SJSA1 (cell line): ENCODE results near the gene IGFL1. TPM values are rescaled to one million over a fixed set of nuclear protein-coding genes. Genes with fewer than 3 reads are reported as not detected.
"Not testable (repeated sequence)": the region's sequence is repeated elsewhere in the genome, so short reads cannot be mapped to it uniquely, and the experiment has no call there.

Experiments
- DNase-seq, 2 experiments: peaks; one replicate each; pipeline ENCODE4 v3.0.0-alpha.2; 2015 to 2020; ENCODE audit warnings: low spot score in 2 of 2, low read depth in 1 of 2
- H3K27ac ChIP-seq: fragments of 250-450 bp; sonication (Bioruptor Pico); 2 replicates; pipeline ENCODE4 v1.5.1; 2020; ENCODE audit warnings: mild to moderate bottlenecking, moderate library complexity
- H3K27me3 ChIP-seq: fragments of 250-450 bp; sonication (Bioruptor Pico); replicated peaks from 2 replicates; pipeline ENCODE4 v1.5.1; 2020; ENCODE audit warnings: mild to moderate bottlenecking, moderate library complexity
- H3K36me3 ChIP-seq: fragments of 250-450 bp; sonication (Bioruptor Pico); 2 replicates; pipeline ENCODE4 v1.5.1; 2020; ENCODE audit warnings: mild to moderate bottlenecking
- H3K4me1 ChIP-seq: fragments of 250-450 bp; sonication (Bioruptor Pico); replicated peaks from 2 replicates; pipeline ENCODE4 v1.6.1; 2021; ENCODE audit warnings: mild to moderate bottlenecking
- H3K4me3 ChIP-seq: fragments of 250-450 bp; sonication (Bioruptor Pico); 2 replicates; pipeline ENCODE4 v1.5.1; 2020; ENCODE audit warnings: mild to moderate bottlenecking
- H3K9me3 ChIP-seq: fragments of 250-450 bp; sonication (Bioruptor Pico); replicated peaks from 2 replicates; pipeline ENCODE4 v1.5.1; 2020; ENCODE audit warnings: mild to moderate bottlenecking
- total RNA-seq: library from RNA; depleted of rRNA; stranded (reverse); fragments of >200 nt; shearing (Covaris generic); gene quantifications from 2 replicates; pipeline ENCODE4 v1.2.3, GENCODE V29; 2014; rRNA removed

IGFL1 gene
- total RNA-seq, result not detected in 2 replicates

GRCh38 chr19:46229442-46229841, at the start of gene IGFL1:
TSS of gene IGFL1 (plus strand) at chr19:46229742. CDS start at chr19:46229775, 33 bp downstream.
- H3K27ac ChIP-seq, result no peak within 1 kb of the TSS
- no peak within 1 kb of the TSS for H3K4me3 ChIP-seq
- DNase-seq, result no peak
- no peaks in the 10 kb centered on the region for H3K36me3 ChIP-seq
- peaks cover 20% of the 10 kb centered on the region for H3K27me3 ChIP-seq
- H3K4me1 ChIP-seq, result no peaks in the 10 kb centered on the region
- H3K9me3 ChIP-seq, result no peaks in the 10 kb centered on the region

GRCh38 chr19:46180701-46181387, 48.7 kb upstream of the IGFL1 start:
- no peak overlapping the region for H3K4me3 ChIP-seq
- 0 out of 2 replicates have a peak, but pooled peaks cover 4% of the 10 kb centered on the region for H3K9me3 ChIP-seq
- DNase-seq, result peak; percentile 46 to 68
- peaks cover 37% of the 10 kb centered on the region for H3K4me1 ChIP-seq
- H3K27me3 ChIP-seq, result no peaks in the 10 kb centered on the region
- peak overlapping the region; percentile 59 for H3K27ac ChIP-seq
- no peaks in the 10 kb centered on the region for H3K36me3 ChIP-seq

GRCh38 chr19:46181388-46181779, 48.2 kb upstream of the IGFL1 start:
- DNase-seq, result peak in 1 of 2 experiments; percentile 50

GRCh38 chr19:46182476-46182875, 47.1 kb upstream of the IGFL1 start:
- H3K36me3 ChIP-seq, result no peaks in the 10 kb centered on the region
- 0 out of 2 replicates have a peak, but pooled peaks cover 4% of the 10 kb centered on the region for H3K9me3 ChIP-seq

More at GRCh38 chr19:46181388-46181779, 48.2 kb upstream of the IGFL1 start:
- Histone ChIP-seq H3K4me3 (no peak overlapping the region), H3K4me1 (peaks cover 40% of the 10 kb centered on the region), H3K27ac (peak overlapping the region; percentile 59), H3K27me3 (no peaks in the 10 kb centered on the region), H3K9me3 (0 out of 2 replicates have a peak, but pooled peaks cover 4% of the 10 kb centered on the region), H3K36me3 (no peaks in the 10 kb centered on the region)

GRCh38 chr19:46184775-46185710, 44.5 kb upstream of the IGFL1 start:
- H3K27ac ChIP-seq, result peak overlapping the region; percentile 90
- H3K27me3 ChIP-seq, H3K4me3 ChIP-seq, H3K9me3 ChIP-seq, H3K36me3 ChIP-seq: not testable (repeated sequence)
- peaks cover 51% of the 10 kb centered on the region for H3K4me1 ChIP-seq
- peak in 1 of 2 experiments; percentile 75 for DNase-seq

More at GRCh38 chr19:46182476-46182875, 47.1 kb upstream of the IGFL1 start:
- DNase-seq, result no peak
- Histone ChIP-seq H3K4me3 (no peak overlapping the region), H3K27me3 (no peaks in the 10 kb centered on the region), H3K27ac (no peak overlapping the region), H3K4me1 (peaks cover 40% of the 10 kb centered on the region)

- Histone ChIP-seq H3K9me3 (0 out of 2 replicates have a peak, but pooled peaks cover 4% of the 10 kb centered on the region), H3K27ac (peak overlapping the region; percentile 90), H3K4me1 (peaks cover 43% of the 10 kb centered on the region), H3K36me3 (no peaks in the 10 kb centered on the region), H3K4me3 (no peak overlapping the region), H3K27me3 (no peaks in the 10 kb centered on the region)
- DNase-seq, result no peak
Observed at GRCh38 chr19:46186101-46186716, 43.3 kb upstream of the IGFL1 start.

GRCh38 chr19:46186717-46187101, 42.8 kb upstream of the IGFL1 start:
- Histone ChIP-seq H3K27me3 (no peaks in the 10 kb centered on the region), H3K27ac (no peak overlapping the region)

GRCh38 chr19:46189971-46190888, 39.3 kb upstream of the IGFL1 start:
- Histone ChIP-seq H3K9me3 (no peaks in the 10 kb centered on the region), H3K4me1 (peaks cover 40% of the 10 kb centered on the region), H3K27ac (no peak overlapping the region), H3K36me3 (no peaks in the 10 kb centered on the region), H3K27me3 (no peaks in the 10 kb centered on the region), H3K4me3 (no peak overlapping the region)
- no peak for DNase-seq

More at GRCh38 chr19:46186717-46187101, 42.8 kb upstream of the IGFL1 start:
- no peak overlapping the region for H3K4me3 ChIP-seq
- no peak for DNase-seq
- H3K36me3 ChIP-seq, result no peaks in the 10 kb centered on the region
- 0 out of 2 replicates have a peak, but pooled peaks cover 4% of the 10 kb centered on the region for H3K9me3 ChIP-seq
- H3K4me1 ChIP-seq, result peaks cover 38% of the 10 kb centered on the region

- Histone ChIP-seq H3K27ac (no peak overlapping the region), H3K4me1 (peaks cover 31% of the 10 kb centered on the region), H3K36me3 (no peaks in the 10 kb centered on the region), H3K9me3 (no peaks in the 10 kb centered on the region), H3K27me3 (no peaks in the 10 kb centered on the region), H3K4me3 (no peak overlapping the region)
- DNase-seq, result no peak
Observed at GRCh38 chr19:46191356-46191755, 38.2 kb upstream of the IGFL1 start.

GRCh38 chr19:46191972-46192371, 37.6 kb upstream of the IGFL1 start:
- no peaks in the 10 kb centered on the region for H3K9me3 ChIP-seq
- no peak overlapping the region for H3K4me3 ChIP-seq
- no peak overlapping the region for H3K27ac ChIP-seq
- H3K27me3 ChIP-seq, result no peaks in the 10 kb centered on the region
- no peaks in the 10 kb centered on the region for H3K36me3 ChIP-seq
- DNase-seq, result no peak
- peaks cover 31% of the 10 kb centered on the region for H3K4me1 ChIP-seq

GRCh38 chr19:46192626-46192991, 36.9 kb upstream of the IGFL1 start:
- Histone ChIP-seq H3K27ac (peak overlapping the region; percentile 70), H3K4me1 (peaks cover 31% of the 10 kb centered on the region), H3K4me3 (0 out of 2 replicates have a peak overlapping the region, but pooled peaks have one; percentile 2)
- not testable (repeated sequence) for H3K36me3 ChIP-seq, H3K27me3 ChIP-seq, DNase-seq, H3K9me3 ChIP-seq

- peaks cover 30% of the 10 kb centered on the region for H3K4me1 ChIP-seq
- H3K4me3 ChIP-seq, result 0 out of 2 replicates have a peak overlapping the region, but pooled peaks have one; percentile 2
- H3K27me3 ChIP-seq, result no peaks in the 10 kb centered on the region
- no peaks in the 10 kb centered on the region for H3K9me3 ChIP-seq
- peak; percentile 81 to 86 for DNase-seq
- H3K36me3 ChIP-seq, result no peaks in the 10 kb centered on the region
- peak overlapping the region; percentile 70 for H3K27ac ChIP-seq
Observed at GRCh38 chr19:46192992-46193650, 36.4 kb upstream of the IGFL1 start.
